Muscle of leg (tissue), 11 donors: ENCODE results near the gene LBP. TPM values are rescaled to one million over a fixed set of nuclear protein-coding genes. Genes with fewer than 3 reads are reported as not detected.
"Not testable (repeated sequence)": the region's sequence is repeated elsewhere in the genome, so short reads cannot be mapped to it uniquely, and the experiment has no call there.

ENCODE experiments used
- DNase-seq: peaks from one replicate; pipeline ENCODE4 v3.0.0; 2013
- H3K27ac ChIP-seq: one replicate; pipeline ENCODE4 v1.5.1; 2013; ENCODE audit warnings: mild to moderate bottlenecking, low read length, control low read depth
- H3K27me3 ChIP-seq: one replicate; pipeline ENCODE4 v1.6.1; 2013; ENCODE audit warnings: low read length; ENCODE audit not compliant: control insufficient read depth, insufficient read depth
- H3K36me3 ChIP-seq: one replicate; pipeline ENCODE4 v1.6.1; 2013; ENCODE audit warnings: low read length; ENCODE audit not compliant: control insufficient read depth, insufficient read depth
- H3K4me1 ChIP-seq: one replicate; pipeline ENCODE4 v1.6.1; 2013; ENCODE audit warnings: low read length; ENCODE audit not compliant: control insufficient read depth, insufficient read depth
- H3K4me3 ChIP-seq: one replicate; pipeline ENCODE4 v1.5.1; 2013; ENCODE audit warnings: low read length, control low read depth
- H3K9me3 ChIP-seq: replicated peaks from 2 replicates; pipeline ENCODE4 v1.6.1; 2013; ENCODE audit warnings: low read depth, low read length; ENCODE audit not compliant: control insufficient read depth
- WGBS: methylation state at CpG from one replicate; pipeline ENCODE4 v1.1.5; 2013; ENCODE audit warnings: missing lambda C conversion rate; ENCODE audit not compliant: insufficient coverage; 5-methylcytosine and 5-hydroxymethylcytosine counted together
- polyA plus RNA-seq, 8 donors: library from polyadenylated mRNA; unstranded; fragments of 120-200 nt; gene quantifications; one replicate each; pipeline versions ENCODE4 v1.2.1 to v1.2.3, GENCODE V29; 2013; ENCODE audit warnings: inconsistent platforms in 1 of 8, low replicate concordance in 1 of 8; ENCODE audit not compliant: insufficient read length in 8 of 8, insufficient read depth in 1 of 8
- total RNA-seq: library from RNA; stranded (reverse); fragments of 120-200 nt; gene quantifications from one replicate; pipeline ENCODE4 v1.2.4, GENCODE V29; 2013

The LBP gene
- total and polyA plus RNA-seq, 9 donors: 0.08 TPM; not detected in 8

DNA sequence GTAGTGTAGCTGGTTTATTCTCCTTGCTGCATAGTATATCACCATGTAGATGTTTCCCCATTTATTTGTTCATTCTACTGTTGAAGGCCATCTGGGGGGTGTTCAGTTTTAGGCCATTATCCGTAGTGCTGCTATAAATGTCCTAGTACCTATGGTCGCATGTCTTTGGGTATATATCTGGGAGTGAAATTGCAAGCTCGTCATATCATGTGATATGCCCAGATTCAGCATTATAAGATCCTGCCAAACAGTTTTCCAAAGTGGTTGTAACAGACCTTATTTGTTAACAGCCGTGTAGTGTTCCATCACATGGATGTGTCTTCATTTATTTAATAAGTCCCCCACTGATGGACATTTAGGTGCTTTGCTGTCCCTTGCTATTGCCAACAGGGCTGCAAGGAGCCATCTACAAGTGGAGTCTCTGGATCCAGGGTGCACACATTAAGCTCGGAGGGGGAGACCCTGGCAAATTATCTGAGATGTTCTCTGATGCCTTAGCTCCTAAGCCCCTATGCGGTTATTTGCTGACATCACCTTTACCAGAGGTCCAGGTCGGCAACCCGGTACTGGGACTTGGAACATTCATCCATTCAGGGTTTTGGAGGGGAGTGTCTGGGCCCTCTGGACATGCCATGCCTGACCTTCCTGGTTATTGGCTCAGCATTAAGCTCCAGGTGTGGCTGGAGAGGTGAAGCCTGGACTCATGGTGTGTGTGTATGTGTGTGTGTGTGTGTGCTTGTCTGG is 16.9 kb downstream of the LBP start:
- DNase-seq: no peak
- Histone ChIP-seq H3K4me1 (no peaks in the 10 kb centered on the region), H3K36me3 (no peaks in the 10 kb centered on the region), H3K27me3 (no peaks in the 10 kb centered on the region), H3K27ac (no peak overlapping the region), H3K9me3 (no peaks in the 10 kb centered on the region), H3K4me3 (no peak overlapping the region)
- 94% methylated on average over 6 of the region's 8 CpGs for WGBS

DNA sequence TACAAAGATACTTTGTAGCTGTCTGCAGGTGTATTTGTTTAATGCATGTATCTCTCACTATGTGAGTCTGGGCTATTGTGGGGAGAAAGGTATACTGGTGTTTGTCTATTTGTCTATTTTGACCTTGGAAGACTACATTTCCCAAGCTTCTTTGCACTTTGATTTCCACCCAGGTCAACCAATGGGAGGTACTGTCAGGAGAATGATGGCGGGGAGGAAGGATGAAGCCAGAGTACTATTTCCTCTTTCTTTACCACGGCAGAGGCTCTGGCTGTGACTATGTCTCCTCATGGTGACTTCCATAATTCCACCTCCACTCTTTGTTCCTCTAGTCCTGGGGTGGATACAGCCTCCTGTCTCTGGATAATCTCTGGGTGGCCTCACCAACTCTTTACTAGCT is 23.1 kb downstream of the LBP start:
- WGBS: 0% methylated on average over 1 of the region's 2 CpGs

DNA sequence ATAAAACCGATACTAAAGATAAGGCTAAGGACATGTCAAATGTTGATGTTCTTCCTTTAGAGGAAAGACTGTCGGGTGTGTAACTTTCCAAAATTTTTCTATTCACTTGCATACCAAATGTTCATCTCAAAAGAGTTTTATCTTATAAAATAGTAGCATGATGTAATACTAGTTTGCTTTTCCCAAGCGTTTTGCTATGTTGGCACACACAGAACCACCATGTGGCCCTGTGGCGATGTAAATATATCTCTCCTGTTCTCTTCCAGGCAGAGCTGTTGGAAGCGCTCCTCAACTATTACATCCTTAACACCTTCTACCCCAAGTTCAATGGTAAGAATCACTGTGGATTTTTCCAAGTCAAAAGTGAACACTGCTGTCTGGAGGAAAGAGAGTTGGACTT is 26.5 kb downstream of the LBP start:
- no peaks in the 10 kb centered on the region for H3K9me3 ChIP-seq
- DNase-seq: no peak
- no CpG with 5 or more reads among the region's 5 CpGs for whole genome bisulfite sequencing
- no peaks in the 10 kb centered on the region for H3K27me3 ChIP-seq
- H3K27ac ChIP-seq: no peak overlapping the region
- no peaks in the 10 kb centered on the region for H3K36me3 ChIP-seq
- no peak overlapping the region for H3K4me3 ChIP-seq
- no peaks in the 10 kb centered on the region for H3K4me1 ChIP-seq

More for the DNA sequence above, 23.1 kb downstream of the LBP start:
- no peak overlapping the region for H3K4me3 ChIP-seq
- H3K27ac ChIP-seq: no peak overlapping the region
- no peaks in the 10 kb centered on the region for H3K27me3 ChIP-seq
- H3K9me3 ChIP-seq: no peaks in the 10 kb centered on the region
- no peaks in the 10 kb centered on the region for H3K36me3 ChIP-seq
- DNase-seq: no peak
- no peaks in the 10 kb centered on the region for H3K4me1 ChIP-seq

DNA sequence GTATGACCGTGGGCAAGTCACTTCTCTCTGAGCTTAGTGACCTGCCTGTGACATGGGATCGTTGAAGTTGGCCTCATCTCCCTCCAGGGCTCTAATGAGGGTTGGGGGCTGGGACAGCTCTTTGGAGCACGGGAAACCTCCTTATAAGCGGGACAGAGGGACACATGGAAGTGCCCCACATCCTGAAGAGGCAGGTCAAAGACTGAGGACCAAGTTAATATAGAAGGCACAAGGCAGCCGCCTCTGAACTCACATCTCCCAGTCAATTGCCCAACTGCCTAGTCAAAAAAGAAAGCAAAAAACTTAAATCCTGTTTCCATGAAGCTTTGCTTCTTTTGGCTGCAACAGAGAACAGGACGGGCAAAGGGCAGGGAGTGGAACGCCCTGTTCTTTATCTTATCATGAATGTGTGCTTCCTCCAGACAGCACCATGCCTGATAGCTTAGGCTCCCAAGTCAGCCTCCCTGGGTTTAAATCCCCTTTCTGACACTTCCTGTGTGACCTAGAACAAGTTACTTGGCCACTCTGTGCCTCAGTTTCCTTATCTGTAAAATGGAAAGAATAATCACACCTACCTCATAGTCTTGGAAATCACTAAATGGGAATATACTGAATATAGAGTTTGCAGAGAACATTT is 27.1 kb downstream of the LBP start:
- H3K27me3 ChIP-seq: no peaks in the 10 kb centered on the region
- no peak overlapping the region for H3K4me3 ChIP-seq
- no peak for DNase-seq
- no peaks in the 10 kb centered on the region for H3K9me3 ChIP-seq
- no peaks in the 10 kb centered on the region for H3K4me1 ChIP-seq
- 26% methylated on average over 5 of the region's 7 CpGs for WGBS
- H3K36me3 ChIP-seq: no peaks in the 10 kb centered on the region
- H3K27ac ChIP-seq: no peak overlapping the region

DNA sequence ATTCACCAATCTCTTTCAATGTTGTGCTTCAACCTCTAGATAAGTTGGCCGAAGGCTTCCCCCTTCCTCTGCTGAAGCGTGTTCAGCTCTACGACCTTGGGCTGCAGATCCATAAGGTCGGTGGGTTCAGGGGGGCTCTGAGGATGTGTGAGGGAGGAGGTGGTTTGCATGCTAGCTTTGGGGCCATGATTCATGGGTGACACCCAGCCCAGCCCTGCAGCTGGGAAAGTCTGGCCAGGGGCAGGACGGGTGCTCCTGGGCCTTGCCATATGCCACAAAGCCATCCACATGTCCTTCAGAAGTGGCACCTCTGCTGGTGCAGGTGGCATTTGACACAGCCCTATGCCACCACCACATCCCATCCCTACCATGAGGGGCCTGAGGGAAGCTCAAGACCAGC is 27.6 kb downstream of the LBP start:
- H3K27ac ChIP-seq: no peak overlapping the region
- no peak for DNase-seq
- 56% methylated on average over 1 of the region's 5 CpGs for WGBS

DNA sequence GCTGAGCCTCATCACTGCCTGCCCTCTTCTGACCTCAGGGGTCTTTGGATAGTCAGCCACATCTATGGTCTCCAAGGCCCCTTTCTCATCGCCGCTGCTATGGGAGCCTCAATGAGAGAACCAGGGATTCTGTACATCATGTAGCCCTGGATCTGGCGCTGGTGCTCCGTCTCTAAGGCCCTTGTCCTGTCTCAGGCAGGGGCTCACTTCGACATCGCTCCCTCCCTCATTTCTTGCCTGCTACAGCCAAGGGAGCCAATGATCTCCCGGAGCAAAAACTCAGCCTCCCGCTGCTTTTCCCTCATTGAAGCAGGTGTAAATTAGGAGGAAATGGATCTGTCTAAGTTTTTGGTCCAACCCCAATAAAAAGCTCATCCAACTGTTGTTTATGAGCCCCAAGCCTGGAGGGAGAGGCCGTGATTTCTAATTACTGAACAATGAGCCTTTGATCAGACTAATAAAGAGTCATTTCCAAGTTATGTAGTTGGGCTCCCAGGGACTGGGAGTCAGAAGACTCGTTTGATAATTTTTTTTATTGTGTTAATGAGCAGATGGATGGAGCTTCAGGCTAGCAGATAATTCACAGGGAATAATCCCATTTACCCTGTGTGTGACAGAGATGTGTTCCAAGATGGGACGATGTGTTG is 30.9 kb downstream of the LBP start:
- H3K27me3 ChIP-seq: no peaks in the 10 kb centered on the region
- 80% methylated on average over 4 of the region's 11 CpGs for WGBS
- H3K4me1 ChIP-seq: no peaks in the 10 kb centered on the region
- no peaks in the 10 kb centered on the region for H3K36me3 ChIP-seq
- no peaks in the 10 kb centered on the region for H3K9me3 ChIP-seq
- no peak overlapping the region for H3K4me3 ChIP-seq
- no peak for DNase-seq
- no peak overlapping the region for H3K27ac ChIP-seq

More for the DNA sequence above, 27.6 kb downstream of the LBP start:
- H3K4me3 ChIP-seq: no peak overlapping the region
- no peaks in the 10 kb centered on the region for H3K36me3 ChIP-seq
- H3K27me3 ChIP-seq: no peaks in the 10 kb centered on the region
- no peaks in the 10 kb centered on the region for H3K4me1 ChIP-seq
- H3K9me3 ChIP-seq: no peaks in the 10 kb centered on the region

DNA sequence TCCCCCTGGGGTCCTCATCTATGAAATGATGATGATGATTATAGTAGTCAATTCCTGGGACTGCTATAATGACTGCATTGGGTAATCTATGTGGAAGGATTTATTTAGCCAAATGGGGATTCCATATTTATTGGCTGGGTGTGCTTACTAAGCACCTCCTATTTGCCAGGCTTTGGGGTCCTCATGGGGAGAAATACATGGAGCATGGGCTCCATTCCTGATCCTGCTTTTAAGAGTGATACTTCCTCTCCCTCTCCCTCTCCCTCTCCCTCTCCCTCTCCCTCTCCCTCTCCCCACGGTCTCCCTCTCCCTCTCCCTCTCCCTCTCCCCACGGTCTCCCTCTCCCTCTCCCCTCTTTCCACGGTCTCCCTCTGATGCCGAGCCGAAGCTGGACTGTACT is 31.6 kb downstream of the LBP start:
- H3K4me1 ChIP-seq, H3K36me3 ChIP-seq, DNase-seq, H3K9me3 ChIP-seq, H3K27ac ChIP-seq, H3K4me3 ChIP-seq, H3K27me3 ChIP-seq: not testable (repeated sequence)
- no CpG with 5 or more reads among the region's 5 CpGs for WGBS

DNA sequence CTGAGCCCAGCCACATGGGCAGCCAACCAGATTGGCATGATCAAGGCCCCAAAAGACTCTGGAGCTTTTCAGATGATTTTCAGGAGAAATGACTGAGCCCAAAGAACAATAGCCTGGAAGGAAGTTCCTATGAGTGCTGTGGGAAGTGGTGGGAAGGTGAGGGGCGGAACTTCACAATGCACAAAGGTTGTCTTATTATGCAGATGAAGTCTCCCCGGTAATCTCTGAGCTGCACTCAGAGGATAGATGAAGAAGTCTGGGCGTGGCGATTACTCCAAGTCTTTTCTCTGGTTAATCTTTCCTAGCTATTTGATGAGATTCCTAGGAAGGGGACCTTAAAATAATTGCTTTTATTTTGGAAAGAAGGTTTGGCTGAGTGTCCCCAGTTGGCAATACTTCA is 36.9 kb downstream of the LBP start:
- Histone ChIP-seq H3K27ac (no peak overlapping the region), H3K36me3 (no peaks in the 10 kb centered on the region), H3K4me3 (no peak overlapping the region), H3K4me1 (no peaks in the 10 kb centered on the region), H3K9me3 (no peaks in the 10 kb centered on the region), H3K27me3 (no peaks in the 10 kb centered on the region)
- WGBS: 75% methylated on average over 1 of the region's 4 CpGs
- no peak for DNase-seq

DNA sequence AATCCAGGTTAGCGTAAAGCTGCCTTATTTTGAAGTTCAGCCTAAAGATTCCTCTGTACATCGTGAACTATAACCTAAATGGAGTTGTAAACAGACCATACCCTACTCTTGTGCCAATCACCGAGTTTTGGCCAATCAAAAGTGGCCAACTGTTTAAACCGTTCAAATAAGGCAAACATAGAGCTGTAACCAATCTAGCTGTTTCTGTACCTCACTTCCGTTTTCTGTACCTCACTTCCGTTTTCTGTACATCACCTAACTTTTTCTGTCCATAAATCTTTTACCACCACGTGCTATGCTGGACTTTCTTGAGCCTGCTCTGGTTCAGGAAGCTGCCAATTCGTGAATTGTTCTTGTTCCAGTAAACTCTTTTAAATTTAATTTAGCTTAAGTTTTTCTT is 39.7 kb downstream of the LBP start:
- no peak overlapping the region for H3K4me3 ChIP-seq
- no peak overlapping the region for H3K27ac ChIP-seq
- WGBS: 88% methylated on average over 6 of the region's 8 CpGs
- no peak for DNase-seq
- no peaks in the 10 kb centered on the region for H3K36me3 ChIP-seq
- no peaks in the 10 kb centered on the region for H3K4me1 ChIP-seq
- H3K9me3 ChIP-seq: no peaks in the 10 kb centered on the region
- H3K27me3 ChIP-seq: no peaks in the 10 kb centered on the region

DNA sequence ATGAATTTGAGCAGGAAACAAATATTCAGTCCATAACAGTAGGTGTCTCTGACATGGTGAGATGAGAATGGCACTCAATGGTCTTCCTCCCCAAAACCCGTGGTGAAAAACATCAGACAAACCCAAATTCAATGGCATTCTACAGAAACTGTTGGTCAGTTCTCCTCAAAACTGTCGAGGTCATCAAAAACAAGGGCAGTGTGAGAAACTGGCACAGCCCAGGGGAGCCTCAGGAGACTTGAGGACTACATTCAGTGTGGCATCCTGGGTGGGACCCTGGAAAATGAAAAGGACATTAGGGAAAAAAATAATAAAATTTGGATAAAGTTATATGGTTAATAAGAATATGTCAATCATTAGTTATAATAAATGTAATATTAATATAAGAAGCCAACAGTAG is 40.6 kb downstream of the LBP start:
- no peaks in the 10 kb centered on the region for H3K27me3 ChIP-seq
- no peak for DNase-seq
- H3K36me3 ChIP-seq: no peaks in the 10 kb centered on the region
- no peak overlapping the region for H3K27ac ChIP-seq
- H3K4me3 ChIP-seq: no peak overlapping the region
- no peaks in the 10 kb centered on the region for H3K4me1 ChIP-seq
- WGBS: no CpG with 5 or more reads among the region's 2 CpGs
- no peaks in the 10 kb centered on the region for H3K9me3 ChIP-seq
